GM18502 (cell line): ENCODE data around the gene USP32.
"Not testable (repeated sequence)": the region's sequence is repeated elsewhere in the genome, so short reads cannot be mapped to it uniquely, and the experiment has no call there.

Source experiments
- ATAC-seq: cut with Tn5 transposase; IDR thresholded peaks from one replicate; pipeline ENCODE4 v1.9.1; 2021; ENCODE audit warnings: mild to moderate bottlenecking; ENCODE audit not compliant: unreplicated experiment, poor library complexity

USP32 gene

DNA sequence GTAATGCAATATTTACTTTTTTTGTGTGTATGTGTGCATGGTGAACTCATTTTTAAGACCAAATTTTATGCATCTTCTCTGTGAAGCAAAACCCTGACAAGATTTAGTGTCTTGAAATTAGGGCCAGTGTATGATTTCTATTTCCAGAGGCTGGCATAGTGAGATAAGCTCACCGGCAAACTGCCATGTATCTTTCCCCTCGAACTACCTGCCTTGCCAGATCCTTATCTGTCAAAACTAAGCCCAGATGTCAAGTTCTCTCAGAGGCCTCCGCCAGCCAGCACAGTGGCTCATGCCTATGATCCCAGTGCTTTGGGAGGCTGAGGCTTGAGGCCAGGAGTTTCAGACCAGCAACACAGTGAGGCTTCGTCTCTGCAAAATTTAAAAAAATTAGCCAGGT is 10.0 kb downstream of the USP32 start:
- no peak for ATAC-seq

DNA sequence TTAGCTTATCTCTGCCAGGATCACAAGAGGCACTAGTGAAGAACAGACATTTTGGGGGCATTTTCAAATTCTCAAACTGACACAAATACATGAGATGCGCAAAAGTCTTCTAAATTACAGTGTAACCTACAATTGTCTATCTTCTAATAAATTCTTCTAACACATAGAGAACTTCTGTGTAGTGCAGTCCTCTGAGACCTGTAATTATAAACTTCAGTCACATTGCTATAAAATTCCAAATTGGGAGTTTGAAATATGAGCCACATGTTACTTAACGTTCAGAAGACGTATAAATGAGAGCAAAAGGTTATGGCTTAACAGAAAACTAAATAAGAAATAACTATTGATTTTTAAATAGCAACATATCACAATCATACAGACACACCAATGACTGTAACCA is 12.5 kb downstream of the USP32 start:
- ATAC-seq: not testable (repeated sequence)

DNA sequence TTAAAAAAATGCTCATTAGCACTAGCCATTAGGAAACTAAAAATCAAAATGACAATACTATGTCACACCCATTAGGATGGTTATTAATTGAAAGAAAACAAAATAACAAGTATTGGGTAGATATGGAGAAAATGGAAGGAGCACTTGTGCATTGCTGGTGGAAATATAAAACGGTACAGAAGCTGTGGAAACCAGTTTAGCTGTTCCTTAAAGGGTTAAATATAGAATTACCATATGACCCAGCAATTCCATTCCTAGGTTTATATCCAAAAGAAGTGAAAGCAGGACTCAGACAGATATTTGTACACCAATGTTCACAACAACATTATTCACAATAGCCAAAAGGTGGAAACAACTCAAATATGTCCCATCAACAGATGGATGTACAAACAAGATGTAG is 13.7 kb downstream of the USP32 start:
- ATAC-seq: not testable (repeated sequence)

DNA sequence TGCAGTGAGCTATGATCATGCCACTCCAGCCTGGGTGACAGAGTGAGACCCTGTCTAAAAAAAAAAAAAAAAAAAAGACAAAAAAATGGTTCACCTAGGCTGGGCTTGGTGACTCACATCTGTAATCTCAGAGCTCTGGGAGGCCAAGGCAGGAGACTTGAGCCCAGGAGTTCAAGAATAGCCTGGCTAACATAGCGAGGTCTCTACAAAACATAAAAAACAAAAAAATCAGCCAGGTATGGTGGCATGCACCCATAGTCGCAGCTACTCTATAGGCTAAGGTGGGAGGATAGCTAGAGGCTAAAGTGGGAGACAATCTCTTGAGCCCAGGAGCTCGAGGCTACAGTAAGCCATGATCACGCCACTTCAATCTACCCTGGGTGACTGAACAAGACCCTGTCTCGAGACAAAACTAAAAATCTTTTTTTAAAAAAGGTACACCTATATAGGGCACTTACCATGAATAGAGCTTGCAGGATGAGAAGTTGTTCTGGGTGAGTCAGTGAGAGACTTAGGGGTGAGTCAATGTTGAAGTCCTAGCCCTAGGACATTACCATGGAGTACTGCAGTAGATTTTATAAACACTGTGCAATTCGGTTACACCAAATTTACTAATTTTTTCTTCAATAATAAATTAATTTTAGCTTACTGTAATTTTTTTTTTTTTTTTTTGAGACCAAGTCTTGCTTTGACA is 19.0 kb downstream of the USP32 start:
- no peak for ATAC-seq

- no peak for ATAC-seq
These were observed 20.0 kb downstream of the USP32 start for GRCh38 chr17:60371818-60372510.

DNA sequence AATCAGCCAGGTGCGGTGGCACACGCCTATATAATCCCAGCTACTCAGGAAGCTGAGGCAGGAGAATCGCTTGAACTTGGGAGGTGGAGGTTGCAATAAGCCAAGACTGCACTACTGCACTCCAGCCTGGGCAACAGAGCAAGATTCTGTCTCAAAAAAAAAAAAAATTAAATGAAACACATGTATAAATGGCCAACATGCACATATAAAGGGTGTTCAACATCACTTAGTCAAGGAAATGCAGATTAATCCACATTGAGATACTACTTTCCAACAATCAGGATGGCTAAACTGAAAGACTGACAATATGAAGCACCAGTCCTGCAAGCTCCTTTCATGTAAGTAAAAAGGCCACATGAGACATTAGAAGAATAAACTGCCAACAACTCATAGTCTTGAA is 20.5 kb downstream of the USP32 start:
- no peak for ATAC-seq

GRCh38 chr17:60369727-60370126 is 22.2 kb downstream of the USP32 start:
- ATAC-seq: no peak

- no peak for ATAC-seq
These were observed 28.1 kb downstream of the USP32 start for GRCh38 chr17:60363700-60364405.

GRCh38 chr17:60362329-60362728 is 29.6 kb downstream of the USP32 start:
- ATAC-seq: no peak

- ATAC-seq: no peak
These were observed 30.0 kb downstream of the USP32 start for GRCh38 chr17:60361889-60362288.

DNA sequence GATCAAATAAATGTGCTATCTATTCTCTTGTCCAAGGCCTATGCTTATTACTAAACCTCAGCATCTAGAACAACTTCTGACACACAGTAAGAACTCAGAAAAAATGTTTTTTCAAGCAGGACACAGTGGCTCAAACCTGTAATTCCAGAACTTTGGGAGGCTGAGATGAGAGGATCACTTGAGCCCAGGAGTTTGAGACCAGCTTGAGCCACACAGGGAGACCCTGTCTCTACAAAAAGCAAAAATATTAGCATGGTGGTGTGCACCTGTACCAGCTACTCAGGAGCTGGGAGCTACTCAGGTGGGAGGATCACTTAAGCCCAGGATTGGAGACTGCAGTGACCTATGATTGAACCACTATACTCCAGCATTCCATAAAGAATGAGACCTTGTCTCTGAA is 32.5 kb downstream of the USP32 start:
- ATAC-seq: no peak

DNA sequence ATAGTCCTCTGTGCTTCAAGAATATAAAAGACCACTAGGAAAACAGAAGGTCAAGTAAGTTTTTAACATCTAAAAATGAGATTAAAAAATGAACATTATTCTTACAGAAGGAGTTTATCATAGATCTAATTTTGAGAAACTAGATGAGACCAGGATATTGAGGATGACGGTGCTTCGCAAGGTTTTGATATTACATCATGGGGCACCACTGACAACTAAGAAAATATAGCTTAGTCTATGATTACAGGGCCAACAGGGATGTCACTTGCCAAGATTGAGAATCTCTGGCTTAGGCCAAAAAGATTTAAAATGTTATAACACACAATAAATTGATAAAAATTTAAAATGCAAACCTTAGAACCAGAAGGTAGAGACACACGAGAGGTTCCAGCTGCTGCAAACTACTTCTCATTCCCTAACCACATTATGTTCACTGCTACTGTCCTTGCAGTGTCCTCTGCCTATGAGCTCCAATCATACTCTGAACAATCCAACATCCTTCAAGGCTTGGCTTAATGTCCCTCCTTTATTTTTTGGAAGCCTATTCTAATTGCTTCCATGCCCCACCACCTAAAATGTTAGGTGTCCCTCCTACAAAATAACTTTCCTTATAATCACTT is 33.2 kb downstream of the USP32 start:
- ATAC-seq: no peak

DNA sequence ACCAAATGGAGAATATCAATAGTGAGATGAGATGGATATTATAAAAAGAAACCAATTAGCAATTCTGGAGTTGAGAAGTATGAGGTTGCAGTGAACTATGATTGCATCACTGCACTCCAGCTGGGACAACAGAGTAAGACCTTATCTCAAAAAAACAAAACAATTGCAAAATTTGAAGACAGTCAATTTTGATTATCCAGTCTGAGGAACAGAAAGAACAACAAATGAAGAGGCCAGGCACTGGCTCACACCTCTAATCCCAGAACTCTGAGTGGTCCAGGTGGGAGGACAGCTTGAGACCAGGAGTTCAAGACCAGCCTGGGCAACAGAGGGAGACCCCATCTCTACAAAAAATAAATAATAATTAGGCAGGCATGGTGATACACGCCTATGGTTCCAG is 35.0 kb downstream of the USP32 start:
- no peak for ATAC-seq

DNA sequence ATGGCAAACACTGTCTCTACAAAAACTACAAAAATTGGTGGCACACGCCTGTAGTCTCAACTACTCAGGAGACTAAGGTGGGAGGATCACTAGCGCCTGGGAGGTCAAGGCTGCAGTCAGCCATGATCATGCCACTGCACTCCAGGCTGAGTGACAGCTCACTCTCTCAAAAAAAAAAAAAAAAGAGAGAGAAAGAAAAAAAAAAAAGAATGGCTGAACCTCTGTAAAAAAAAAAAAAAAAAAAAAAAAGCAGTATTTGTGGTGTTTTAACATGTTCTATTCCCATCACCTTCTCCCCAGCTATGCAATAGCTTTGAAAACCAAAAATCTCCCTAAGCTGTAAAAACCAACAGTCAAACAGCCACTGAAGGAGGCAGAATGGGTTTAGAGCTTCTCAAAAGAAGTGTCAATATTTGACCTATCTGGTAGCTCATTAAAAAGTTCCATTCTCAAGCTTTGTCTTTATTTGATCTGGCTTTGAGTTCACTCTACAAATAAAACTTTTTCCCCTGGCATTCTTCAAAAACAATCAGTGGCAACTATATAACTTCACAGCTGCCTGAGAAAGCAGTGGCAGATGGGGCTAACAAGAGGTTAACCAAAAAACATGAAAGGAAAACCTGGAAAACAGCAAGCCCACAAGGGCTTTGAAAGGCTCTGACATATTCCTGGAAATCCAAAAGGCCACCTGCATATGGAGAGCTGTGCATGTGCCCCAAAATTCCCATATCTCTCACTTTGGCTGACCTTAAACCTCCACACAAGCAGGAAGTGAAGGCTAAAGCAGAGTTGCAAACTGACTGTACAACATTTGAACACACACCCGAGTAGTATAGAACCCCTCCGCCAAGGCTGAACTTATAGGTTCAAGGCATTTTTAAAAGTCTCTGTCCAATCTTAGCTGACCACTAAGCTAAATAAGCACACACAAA is 36.0 kb downstream of the USP32 start:
- no peak for ATAC-seq

DNA sequence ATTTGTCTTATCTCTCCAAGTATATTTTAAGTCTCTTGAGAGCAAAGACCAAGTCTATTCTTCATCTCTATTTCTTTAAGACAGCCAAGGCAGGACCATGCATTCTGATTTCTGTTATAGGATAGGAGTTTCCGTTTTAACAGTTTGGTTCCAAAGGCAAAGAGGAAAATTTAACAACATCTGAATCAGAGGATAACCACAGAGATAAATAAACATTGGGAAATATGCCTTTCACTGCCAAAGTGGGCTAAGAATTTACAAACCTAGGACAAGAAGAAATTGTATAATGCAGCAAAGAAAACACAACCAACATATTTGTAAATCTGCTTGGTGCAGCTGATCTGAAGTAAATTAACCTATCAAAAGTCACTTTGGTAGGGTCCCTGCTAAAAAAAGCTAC is 37.7 kb downstream of the USP32 start:
- no peak for ATAC-seq

DNA sequence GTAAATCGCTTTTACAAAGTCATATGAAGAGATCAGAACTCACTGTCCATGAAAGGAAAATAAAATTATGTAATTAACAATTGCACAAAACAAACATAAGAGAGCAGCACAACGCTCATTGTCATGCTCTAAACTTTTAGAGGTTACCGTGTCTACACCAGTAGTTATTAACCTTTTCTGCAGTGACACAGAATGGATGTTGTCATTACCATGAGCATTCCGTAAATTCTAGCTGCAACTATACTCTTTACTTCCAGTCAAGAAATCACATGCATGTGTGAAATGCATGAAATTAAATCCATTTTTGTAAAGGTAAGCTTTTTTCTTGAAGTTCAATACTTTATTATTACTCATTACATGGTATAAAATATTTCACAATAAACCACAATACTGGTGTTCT is 38.2 kb downstream of the USP32 start:
- ATAC-seq: no peak

GRCh38 chr17:60352569-60352968 is 39.4 kb downstream of the USP32 start:
- no peak for ATAC-seq

GRCh38 chr17:60352071-60352470 is 39.9 kb downstream of the USP32 start:
- ATAC-seq: no peak

DNA sequence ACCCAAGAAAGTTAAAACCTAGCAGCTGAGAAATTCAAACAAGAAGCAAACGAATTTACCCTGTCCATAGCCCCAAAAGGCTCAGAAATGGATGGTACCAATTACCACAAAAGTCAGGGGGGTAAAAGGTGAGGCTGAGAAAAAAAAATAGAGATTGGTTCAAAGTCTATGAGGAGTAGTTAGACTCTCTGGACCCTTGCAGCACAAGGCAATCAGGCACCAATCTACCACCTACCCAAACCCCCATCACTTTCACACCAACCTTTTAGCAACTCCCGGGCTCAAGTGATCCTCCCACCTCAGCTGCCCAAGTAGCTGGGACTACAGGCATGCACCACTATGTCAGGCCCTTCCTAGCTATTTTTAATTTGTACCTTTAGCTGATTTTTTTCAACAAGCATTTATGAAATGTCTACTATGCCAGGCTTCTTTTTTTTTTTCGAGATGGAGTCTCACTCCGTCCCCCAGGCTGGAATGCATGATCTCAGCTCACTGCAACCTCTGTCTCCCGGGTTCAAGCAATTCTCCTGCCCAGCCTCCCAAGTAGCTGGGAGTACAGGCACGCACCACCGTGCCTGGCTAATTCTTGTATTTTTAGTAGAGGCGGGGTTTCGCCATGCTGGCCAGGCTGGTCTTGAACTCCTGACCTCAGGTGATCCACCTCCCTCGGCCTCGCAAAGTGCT is 40.8 kb downstream of the USP32 start:
- ATAC-seq: no peak
